Esophagus muscularis mucosa (tissue), 4 donors: Measurements from ENCODE around the gene EHF. TPM values are rescaled to one million over a fixed set of nuclear protein-coding genes. Genes with fewer than 3 reads are reported as not detected.

ENCODE experiments used
- DNase-seq: peaks from one replicate; pipeline ENCODE4 v3.0.0-alpha.2; 2017; ENCODE audit errors: extremely low spot score
- H3K27ac ChIP-seq, 4 donors: fragments of 200-600 bp; sonication (generic); replicated peaks in 1 of 4; 1 replicate in 3 of 4; 2 replicates in 1 of 4; pipeline ENCODE4 v1.5.1; 2016 to 2019; ENCODE audit warnings: mild to moderate bottlenecking in 1 of 4
- H3K27me3 ChIP-seq, 4 donors: fragments of 200-600 bp; sonication (generic); one replicate each; pipeline versions ENCODE4 v1.5.1 to v1.6.0; 2016 to 2019
- H3K36me3 ChIP-seq, 4 donors: fragments of 200-600 bp; sonication (generic); one replicate each; pipeline ENCODE4 v1.5.1; 2016 to 2019
- H3K4me1 ChIP-seq, 4 donors: fragments of 200-600 bp; sonication (generic); one replicate each; pipeline ENCODE4 v1.5.1; 2016 to 2019
- H3K4me3 ChIP-seq, 4 donors: fragments of 200-600 bp; sonication (generic); 1 replicate in 2 of 4; 2 replicates in 2 of 4; pipeline ENCODE4 v1.5.1; 2016 to 2019; ENCODE audit warnings: mild to moderate bottlenecking in 4 of 4, moderate library complexity in 1 of 4
- H3K9me3 ChIP-seq, 4 donors: fragments of 200-600 bp; sonication (generic); 1 replicate in 3 of 4; 2 replicates in 1 of 4; pipeline ENCODE4 v1.5.1; 2016 to 2019
- CTCF ChIP-seq, 3 experiments: fragments of 200-600 bp in 2 of 3; fragments of 450-650 bp in 1 of 3; sonication (generic) in 2 of 3; IDR thresholded peaks; one replicate each; pipeline ENCODE4 v1.5.1; 2017 to 2019; ENCODE audit warnings: antibody characterized with exemption in 3 of 3, mild to moderate bottlenecking in 2 of 3, moderate library complexity in 1 of 3
- EP300 ChIP-seq: sonication (generic); formaldehyde crosslinking; IDR thresholded peaks from one replicate; pipeline ENCODE4 v1.6.1; 2017; ENCODE audit warnings: antibody characterized with exemption
- POLR2A ChIP-seq: fragments of 450-650 bp; IDR thresholded peaks from one replicate; pipeline ENCODE4 v1.6.1; 2017; ENCODE audit warnings: antibody characterized with exemption, moderate library complexity, mild to moderate bottlenecking, low read depth
- POLR2AphosphoS5 ChIP-seq, 2 donors: sonication (generic); formaldehyde crosslinking; IDR thresholded peaks; one replicate each; pipeline ENCODE4 v1.6.1; 2017; ENCODE audit warnings: antibody characterized with exemption in 2 of 2
- WGBS: methylation state at CpG from one replicate; pipeline ENCODE4 v1.1.5; 2018; 5-methylcytosine and 5-hydroxymethylcytosine counted together
- intact Hi-C: fragments of 100-400 bp; cut with DNase I; formaldehyde crosslinking; loops from one replicate; pipeline ENCODE4 v1.15.1; 2023
- total RNA-seq, 4 donors: library from RNA; depleted of rRNA; stranded (reverse); fragments of >200 nt; gene quantifications; one replicate each; pipeline versions ENCODE4 v1.1.0 to v1.2.1, GENCODE V29; 2016

EHF gene
- total RNA-seq, 4 donors from 2014 or later = 0.42 to 0.52 TPM; not detected in 2

GRCh38 chr11:34600339-34601084, 20.4 kb upstream of the EHF start:
- 60% methylated on average over 9 of the region's 11 CpGs for WGBS

GRCh38 chr11:34601085-34601444, 19.8 kb upstream of the EHF start:
- DNase-seq = no peak
- intact Hi-C loops = no loop called here
- Histone ChIP-seq H3K4me3 (no peak overlapping the region), H3K27ac (no peak overlapping the region), H3K4me1 (peaks cover 0 to 8% (median 0%) of the 10 kb centered on the region in 4 donors), H3K36me3 (no peaks in the 10 kb centered on the region), H3K9me3 (no peaks in the 10 kb centered on the region), H3K27me3 (no peaks in the 10 kb centered on the region)
- TF ChIP-seq CTCF (IDR thresholded peaks at IDR 0.05) (no peak), EP300 (no peak), POLR2AphosphoS5 (IDR thresholded peaks at IDR 0.05) (no peak), POLR2A (no peak)
- 33% methylated on average over 2 of the region's 2 CpGs for WGBS

More at GRCh38 chr11:34600339-34601084, 20.4 kb upstream of the EHF start:
- intact Hi-C loops = no loop called here
- no peak overlapping the region for H3K4me3 ChIP-seq
- no peak overlapping the region for H3K27ac ChIP-seq
- H3K36me3 ChIP-seq = no peaks in the 10 kb centered on the region
- peaks cover 0 to 8% (median 0%) of the 10 kb centered on the region in 4 donors for H3K4me1 ChIP-seq
- H3K27me3 ChIP-seq = no peaks in the 10 kb centered on the region
- H3K9me3 ChIP-seq = no peaks in the 10 kb centered on the region
- TF ChIP-seq POLR2A (no peak), EP300 (no peak), CTCF (IDR thresholded peaks at IDR 0.05) (no peak), POLR2AphosphoS5 (IDR thresholded peaks at IDR 0.05) (no peak)
- DNase-seq = no peak

- Histone ChIP-seq H3K36me3 (no peaks in the 10 kb centered on the region), H3K4me3 (no peak overlapping the region), H3K27ac (no peak overlapping the region), H3K4me1 (peaks cover 0 to 8% (median 0%) of the 10 kb centered on the region in 4 donors), H3K9me3 (no peaks in the 10 kb centered on the region), H3K27me3 (no peaks in the 10 kb centered on the region)
- intact Hi-C loops = no loop called here
- DNase-seq = no peak
- TF ChIP-seq EP300 (no peak), CTCF (IDR thresholded peaks at IDR 0.05) (no peak), POLR2A (no peak), POLR2AphosphoS5 (IDR thresholded peaks at IDR 0.05) (no peak)
- 77% methylated on average over 5 of the region's 5 CpGs for WGBS
These were observed 19.3 kb upstream of the EHF start for GRCh38 chr11:34601609-34602008.

GRCh38 chr11:34602245-34602644, 18.6 kb upstream of the EHF start:
- WGBS = 93% methylated on average over 7 of the region's 7 CpGs
- Histone ChIP-seq H3K27ac (no peak overlapping the region), H3K4me1 (peaks cover 0 to 8% (median 0%) of the 10 kb centered on the region in 4 donors), H3K27me3 (no peaks in the 10 kb centered on the region), H3K36me3 (no peaks in the 10 kb centered on the region), H3K9me3 (no peaks in the 10 kb centered on the region), H3K4me3 (no peak overlapping the region)
- intact Hi-C loops = no loop called here
- TF ChIP-seq CTCF (IDR thresholded peaks at IDR 0.05) = no peak
- TF ChIP-seq POLR2A = no peak
- TF ChIP-seq POLR2AphosphoS5 (IDR thresholded peaks at IDR 0.05) = no peak
- no peak for TF ChIP-seq EP300
- DNase-seq = no peak
